HG02884 (cell line): ENCODE data around the gene BCL2L12.
"Not testable (repeated sequence)": the region's sequence is repeated elsewhere in the genome, so short reads cannot be mapped to it uniquely, and the experiment has no call there.

Experiments
- ATAC-seq: cut with Tn5 transposase; IDR thresholded peaks from one replicate; pipeline ENCODE4 v1.9.1; 2021; ENCODE audit warnings: mild to moderate bottlenecking, moderate library complexity; ENCODE audit not compliant: unreplicated experiment

Gene BCL2L12

DNA sequence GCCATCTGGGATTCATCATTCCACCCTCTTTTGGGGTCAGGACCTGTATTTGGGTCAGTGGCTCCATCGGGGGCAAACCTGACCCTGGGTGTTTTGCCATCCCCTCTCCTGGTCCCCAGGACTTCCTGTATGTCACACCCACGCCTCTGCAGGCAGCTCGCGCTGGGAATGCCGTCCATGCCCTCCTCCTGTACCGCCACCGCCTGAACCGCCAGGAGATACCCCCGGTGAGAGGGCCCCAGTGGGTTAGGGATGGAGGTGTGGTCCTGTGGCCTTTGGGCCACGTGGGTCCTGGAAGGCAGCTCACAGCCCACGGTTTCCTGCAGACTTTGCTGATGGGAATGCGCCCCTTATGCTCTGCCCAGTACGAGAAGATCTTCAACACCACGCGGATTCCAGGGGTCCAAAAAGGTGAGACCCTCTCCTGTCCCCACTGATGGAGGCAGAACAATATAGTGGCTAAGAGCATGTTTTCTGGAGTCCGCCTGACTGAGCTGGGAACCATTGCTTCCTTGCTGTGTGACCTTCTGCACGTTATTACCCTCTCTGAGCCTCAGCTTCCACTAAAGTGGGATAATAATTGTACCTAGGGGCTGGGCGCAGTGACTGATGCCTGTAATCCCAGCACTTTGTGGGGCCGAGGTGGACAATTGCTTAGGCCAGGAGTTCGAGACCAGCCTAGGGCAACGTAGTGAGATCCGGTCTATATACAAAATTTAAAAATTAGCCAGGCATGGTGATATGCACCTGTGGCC, 39.3 kb downstream of the BCL2L12 start:
- no peak for ATAC-seq

DNA sequence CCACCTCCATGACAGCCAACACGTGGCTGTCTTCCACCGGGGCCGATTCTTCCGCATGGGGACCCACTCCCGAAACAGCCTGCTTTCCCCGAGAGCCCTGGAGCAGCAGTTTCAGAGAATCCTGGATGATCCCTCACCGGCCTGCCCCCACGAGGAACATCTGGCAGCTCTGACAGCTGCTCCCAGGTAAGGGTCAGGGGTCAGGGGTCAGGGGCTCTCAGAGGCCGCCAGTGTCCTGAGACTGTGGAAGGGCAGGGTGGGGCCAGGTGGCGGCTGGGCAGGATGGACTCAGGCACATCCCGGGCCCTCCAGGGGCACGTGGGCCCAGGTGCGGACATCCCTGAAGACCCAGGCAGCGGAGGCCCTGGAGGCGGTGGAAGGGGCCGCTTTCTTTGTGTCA, 40.2 kb downstream of the BCL2L12 start:
- no peak for ATAC-seq

DNA sequence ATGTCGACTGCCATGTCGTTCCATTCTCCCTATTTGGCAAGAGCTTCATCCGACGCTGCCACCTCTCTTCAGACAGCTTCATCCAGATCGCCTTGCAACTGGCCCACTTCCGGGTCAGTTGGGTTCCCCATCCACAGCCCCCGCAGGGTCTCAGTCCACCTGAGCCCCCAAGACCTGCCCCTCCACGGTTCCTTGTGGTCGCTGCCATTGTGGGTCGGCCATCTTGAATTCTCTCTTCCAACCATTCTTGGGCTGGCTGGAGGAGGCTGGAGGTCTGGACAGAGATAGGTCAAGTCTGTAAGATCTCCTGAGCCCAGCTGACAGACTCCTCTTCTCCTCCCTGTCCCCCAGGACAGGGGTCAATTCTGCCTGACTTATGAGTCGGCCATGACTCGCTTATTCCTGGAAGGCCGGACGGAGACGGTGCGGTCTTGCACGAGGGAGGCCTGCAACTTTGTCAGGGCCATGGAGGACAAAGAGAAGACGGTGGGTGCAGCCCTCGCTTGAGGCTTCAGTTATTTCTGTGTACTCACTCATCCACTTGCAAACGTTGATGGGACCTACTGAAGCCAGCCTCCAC, 44.7 kb downstream of the BCL2L12 start:
- no peak for ATAC-seq

DNA sequence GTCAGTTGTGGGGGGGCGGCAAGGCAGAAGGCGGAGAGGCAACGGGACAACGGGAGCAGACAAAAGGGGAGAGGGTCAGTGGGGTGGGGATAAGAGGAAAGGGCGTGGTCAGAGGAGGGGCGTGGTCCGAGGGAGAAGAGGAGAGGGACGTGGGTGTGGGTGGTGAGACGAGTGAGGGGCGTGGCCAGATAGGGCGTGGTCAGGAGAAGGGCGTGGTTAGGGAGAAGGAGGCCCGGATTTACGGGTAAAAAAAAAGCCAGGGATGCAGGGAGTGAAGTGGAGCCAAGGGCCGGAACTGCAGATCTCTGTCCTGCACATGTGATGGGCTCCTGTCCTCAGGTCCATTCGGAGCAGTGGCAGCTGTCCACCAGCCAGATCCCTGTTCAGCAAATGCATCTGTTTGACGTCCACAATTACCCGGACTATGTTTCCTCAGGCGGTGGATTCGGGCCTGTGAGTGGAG, 46.7 kb downstream of the BCL2L12 start:
- ATAC-seq, result no peak

DNA sequence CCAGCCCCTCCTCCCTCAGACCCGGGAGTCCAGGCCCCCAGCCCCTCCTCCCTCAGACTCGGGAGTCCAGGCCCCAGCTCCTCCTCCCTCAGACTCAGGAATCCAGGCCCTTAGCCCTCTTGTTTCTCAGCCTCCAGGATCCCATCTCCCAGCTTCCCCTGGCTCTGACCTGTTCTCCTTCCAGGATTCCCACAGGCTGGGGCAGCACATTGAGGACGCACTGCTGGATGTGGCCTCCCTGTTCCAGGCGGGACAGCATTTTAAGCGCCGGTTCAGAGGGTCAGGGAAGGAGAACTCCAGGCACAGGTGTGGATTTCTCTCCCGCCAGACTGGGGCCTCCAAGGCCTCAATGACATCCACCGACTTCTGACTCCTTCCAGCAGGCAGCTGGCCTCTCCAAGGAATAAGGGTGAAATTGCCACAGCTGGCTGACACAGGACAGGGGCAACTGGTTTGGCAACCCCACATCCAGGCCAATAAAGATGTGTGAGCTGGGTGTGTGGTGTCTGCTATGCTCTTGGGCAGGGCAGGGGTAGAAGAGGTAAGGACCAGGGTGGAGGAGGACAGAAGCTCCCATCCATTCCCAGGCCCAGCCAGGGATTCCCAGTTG, 47.6 kb downstream of the BCL2L12 start:
- ATAC-seq, result no peak

DNA sequence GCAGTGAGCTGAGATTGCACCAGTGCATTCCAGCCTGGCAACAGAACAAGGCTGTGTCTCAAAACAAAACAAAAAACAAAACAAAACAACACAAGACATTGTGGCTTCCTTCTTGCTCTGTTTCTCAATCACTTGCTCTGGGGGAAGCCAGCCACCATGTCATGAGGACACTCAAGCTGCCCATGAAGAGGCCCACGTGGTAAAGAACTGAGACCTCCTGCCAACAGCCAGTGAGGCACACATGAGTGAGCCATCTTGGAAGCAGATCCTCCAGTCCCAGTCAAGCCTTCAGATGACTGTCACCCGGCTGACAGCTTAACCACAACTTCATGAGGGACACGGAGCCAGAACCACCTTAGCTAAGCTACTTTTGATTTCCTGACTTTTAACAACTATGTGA, 50.4 kb downstream of the BCL2L12 start:
- ATAC-seq, result no peak

DNA sequence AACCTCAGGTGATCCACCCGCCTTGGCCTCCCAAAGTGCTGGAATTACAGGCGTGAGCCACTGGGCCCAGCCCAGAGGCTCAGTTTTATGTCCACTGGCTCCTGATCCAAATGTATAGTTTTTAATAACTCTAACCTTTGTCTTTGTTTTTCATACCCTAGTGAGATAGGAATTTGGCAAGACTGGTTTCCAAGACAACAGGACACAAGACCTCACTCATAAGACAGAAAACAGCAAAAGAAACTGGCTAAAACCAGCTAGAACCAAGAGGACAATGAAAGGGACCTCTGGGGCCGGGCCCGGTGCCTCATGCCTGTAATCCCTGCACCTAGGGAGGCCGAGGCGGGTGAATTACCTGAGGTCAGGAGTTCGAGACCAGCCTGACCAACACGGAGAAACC, 52.8 kb downstream of the BCL2L12 start:
- no peak for ATAC-seq

DNA sequence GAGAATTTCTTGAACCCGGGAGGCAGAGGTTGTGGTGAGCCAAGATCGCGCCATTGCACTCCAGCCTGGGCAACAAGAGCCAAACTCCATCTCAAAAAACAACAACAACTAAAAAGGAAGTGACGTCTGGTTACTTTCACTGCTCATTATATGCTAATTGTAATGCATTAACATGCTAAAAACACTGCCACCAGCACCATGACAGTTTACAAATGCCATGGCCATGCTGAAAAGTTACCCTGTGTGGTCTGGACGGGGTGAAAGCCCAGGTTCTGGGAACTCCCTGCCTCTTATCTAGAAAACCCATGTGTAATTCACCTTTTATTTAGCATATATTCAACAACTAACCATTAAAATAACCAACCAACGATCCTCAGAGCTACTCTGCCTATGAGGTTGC, 53.3 kb downstream of the BCL2L12 start:
- ATAC-seq, result no peak

DNA sequence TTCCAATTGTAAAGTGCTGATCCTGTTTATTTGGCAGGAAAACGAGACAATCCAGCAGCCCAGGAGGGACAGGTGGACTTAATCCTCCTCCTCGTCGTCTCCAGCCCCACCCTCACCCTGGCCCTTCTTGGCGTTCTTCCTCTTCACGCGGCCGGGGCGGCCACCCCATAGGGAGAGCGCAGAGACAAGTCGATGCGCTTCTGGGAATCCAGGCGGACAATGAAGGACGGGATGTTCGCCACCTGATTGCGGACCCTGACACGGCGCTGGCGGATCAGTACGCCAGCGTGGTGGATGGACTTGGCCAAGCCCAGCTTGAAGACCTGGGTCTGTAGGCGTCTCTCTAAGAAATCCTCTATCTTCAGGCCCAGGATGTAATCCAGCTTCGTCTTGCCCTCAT, 53.7 kb downstream of the BCL2L12 start:
- ATAC-seq, result not testable (repeated sequence)
